LNCaP clone FGC (cell line): Measurements from ENCODE around the gene CCNE1.
"Not testable (repeated sequence)": the region's sequence is repeated elsewhere in the genome, so short reads cannot be mapped to it uniquely, and the experiment has no call there.

Experiments
- DNase-seq: peaks from one replicate; pipeline ENCODE4 v3.0.0-alpha.2; 2011; ENCODE audit warnings: low read depth
- H3K4me3 ChIP-seq: 2 replicates; pipeline ENCODE4 v1.5.1; 2011; ENCODE audit warnings: mild to moderate bottlenecking, low read depth, low read length, control low read depth
- TF ChIP-seq, protein P1 (sequence below): IDR thresholded peaks from 2 replicates; pipeline ENCODE4 v1.5.1; 2012; ENCODE audit warnings: mild to moderate bottlenecking; ENCODE audit not compliant: control insufficient read depth, insufficient read depth; ENCODE audit errors: extremely low read depth

Gene CCNE1

GRCh38 chr19:29787281-29787680 lies 24.5 kb upstream of the CCNE1 start:
- no peak for DNase-seq
- TF ChIP-seq, protein P1, sequence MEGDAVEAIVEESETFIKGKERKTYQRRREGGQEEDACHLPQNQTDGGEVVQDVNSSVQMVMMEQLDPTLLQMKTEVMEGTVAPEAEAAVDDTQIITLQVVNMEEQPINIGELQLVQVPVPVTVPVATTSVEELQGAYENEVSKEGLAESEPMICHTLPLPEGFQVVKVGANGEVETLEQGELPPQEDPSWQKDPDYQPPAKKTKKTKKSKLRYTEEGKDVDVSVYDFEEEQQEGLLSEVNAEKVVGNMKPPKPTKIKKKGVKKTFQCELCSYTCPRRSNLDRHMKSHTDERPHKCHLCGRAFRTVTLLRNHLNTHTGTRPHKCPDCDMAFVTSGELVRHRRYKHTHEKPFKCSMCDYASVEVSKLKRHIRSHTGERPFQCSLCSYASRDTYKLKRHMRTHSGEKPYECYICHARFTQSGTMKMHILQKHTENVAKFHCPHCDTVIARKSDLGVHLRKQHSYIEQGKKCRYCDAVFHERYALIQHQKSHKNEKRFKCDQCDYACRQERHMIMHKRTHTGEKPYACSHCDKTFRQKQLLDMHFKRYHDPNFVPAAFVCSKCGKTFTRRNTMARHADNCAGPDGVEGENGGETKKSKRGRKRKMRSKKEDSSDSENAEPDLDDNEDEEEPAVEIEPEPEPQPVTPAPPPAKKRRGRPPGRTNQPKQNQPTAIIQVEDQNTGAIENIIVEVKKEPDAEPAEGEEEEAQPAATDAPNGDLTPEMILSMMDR = no peak
- no peak overlapping the region for H3K4me3 ChIP-seq

GRCh38 chr19:29789007-29789406 lies 22.8 kb upstream of the CCNE1 start:
- H3K4me3 ChIP-seq = no peak overlapping the region
- TF ChIP-seq, protein P1 = no peak
- no peak for DNase-seq

- TF ChIP-seq, protein P1 = no peak
- no peak for DNase-seq
- no peak overlapping the region for H3K4me3 ChIP-seq
Measured at GRCh38 chr19:29793116-29793727, 18.6 kb upstream of the CCNE1 start.

DNA sequence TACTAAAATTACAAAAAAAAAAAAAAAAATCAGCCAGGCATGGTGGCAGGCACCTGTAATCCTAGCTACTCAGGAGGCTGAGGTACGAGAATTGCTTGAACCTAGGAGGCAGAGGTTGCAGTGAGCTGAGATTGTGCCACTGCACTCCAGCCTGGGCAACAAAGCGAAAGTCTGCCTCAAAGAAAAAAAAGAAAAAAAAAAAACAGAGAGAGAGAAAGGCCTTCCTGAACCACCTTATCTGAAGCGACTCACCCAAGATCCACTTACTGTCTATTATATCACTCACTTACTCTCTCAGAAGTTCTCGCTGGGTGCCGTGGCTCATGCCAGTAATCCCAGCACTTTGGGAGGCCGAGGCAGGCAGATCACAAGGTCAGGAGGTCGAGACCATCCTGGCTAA lies 17.3 kb upstream of the CCNE1 start:
- DNase-seq, H3K4me3 ChIP-seq: not testable (repeated sequence)

GRCh38 chr19:29795461-29796172 lies 16.2 kb upstream of the CCNE1 start:
- no peak overlapping the region for H3K4me3 ChIP-seq
- no peak for DNase-seq
- TF ChIP-seq, protein P1 = no peak

DNA sequence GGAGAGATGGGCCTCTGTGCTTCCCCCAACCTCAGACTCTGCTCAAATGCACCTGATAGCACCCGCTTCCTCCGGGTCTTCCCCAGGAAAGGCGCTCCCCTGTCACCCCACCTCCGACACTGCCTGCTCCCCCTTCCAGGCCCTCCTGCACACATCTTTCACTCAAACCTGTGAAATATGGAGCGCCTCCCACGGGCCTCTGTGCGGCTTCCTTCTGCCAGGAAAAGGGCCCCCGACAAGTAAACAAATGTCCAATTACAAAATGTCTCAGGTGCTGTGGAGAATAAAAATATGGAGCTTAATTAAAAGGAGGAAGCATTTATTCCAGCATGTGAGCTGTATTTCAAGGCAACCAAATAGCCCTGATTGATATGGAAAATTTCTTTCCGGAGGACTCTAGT lies 15.6 kb upstream of the CCNE1 start:
- no peak for DNase-seq
- H3K4me3 ChIP-seq = no peak overlapping the region
- TF ChIP-seq, protein P1 = no peak

DNA sequence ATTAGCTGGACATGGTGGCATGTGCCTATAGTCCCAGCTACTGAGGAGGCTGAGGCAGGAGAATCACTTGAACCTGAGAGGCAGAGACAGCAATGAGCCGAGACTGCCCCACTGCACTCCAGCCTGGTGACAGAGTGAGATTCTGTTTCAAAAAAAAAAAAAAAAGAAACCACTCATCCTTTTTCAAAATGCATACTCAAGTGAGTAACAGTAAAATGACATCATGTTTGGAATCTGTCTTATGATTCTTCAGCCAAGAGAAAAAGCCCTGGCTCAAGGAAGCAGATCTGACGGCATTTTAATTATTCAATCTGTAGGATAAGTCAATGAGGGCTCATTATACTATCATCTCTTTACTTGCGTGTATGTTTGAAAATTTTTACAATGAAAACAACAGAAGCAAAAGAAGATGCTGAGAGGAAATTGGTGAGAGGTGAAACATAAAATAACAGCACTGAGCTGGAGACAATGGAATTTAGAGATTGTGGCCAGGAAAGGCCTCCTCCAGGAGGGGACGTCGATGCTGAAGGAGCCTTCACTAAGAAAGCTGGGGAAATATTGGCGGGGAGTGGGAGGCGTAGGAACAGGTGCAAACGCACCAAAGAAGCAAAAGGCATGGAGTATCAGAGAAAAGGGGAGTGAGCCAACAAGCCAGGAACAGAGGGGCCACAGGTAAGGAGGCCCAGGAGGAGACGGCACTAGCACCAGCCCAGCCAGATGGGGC lies 12.9 kb upstream of the CCNE1 start:
- no peak overlapping the region for H3K4me3 ChIP-seq
- no peak for DNase-seq
- TF ChIP-seq, protein P1 = no peak
